Stimulated activated CD4-positive, alpha-beta T cell treated with anti-CD3 and anti-CD28 coated beads, Interleukin-12 subunit alpha, Interleukin-12 subunit beta, amount 100 ng/mL, for 48 hours (primary cell): ENCODE measurements around the gene CAPN8.

Experiments used
- DNase-seq, 3 donors: peaks; one replicate each; pipeline ENCODE4 v3.0.0-alpha.2; 2020; ENCODE audit warnings: low read depth in 2 of 3, low spot score in 1 of 3

CAPN8 gene

GRCh38 chr1:223620297-223620897 is 45.1 kb downstream of the CAPN8 start:
- no peak for DNase-seq

GRCh38 chr1:223618680-223619079 is 46.8 kb downstream of the CAPN8 start:
- DNase-seq = no peak

- DNase-seq = no peak
Observed at GRCh38 chr1:223617323-223618070, 48.0 kb downstream of the CAPN8 start.

DNA sequence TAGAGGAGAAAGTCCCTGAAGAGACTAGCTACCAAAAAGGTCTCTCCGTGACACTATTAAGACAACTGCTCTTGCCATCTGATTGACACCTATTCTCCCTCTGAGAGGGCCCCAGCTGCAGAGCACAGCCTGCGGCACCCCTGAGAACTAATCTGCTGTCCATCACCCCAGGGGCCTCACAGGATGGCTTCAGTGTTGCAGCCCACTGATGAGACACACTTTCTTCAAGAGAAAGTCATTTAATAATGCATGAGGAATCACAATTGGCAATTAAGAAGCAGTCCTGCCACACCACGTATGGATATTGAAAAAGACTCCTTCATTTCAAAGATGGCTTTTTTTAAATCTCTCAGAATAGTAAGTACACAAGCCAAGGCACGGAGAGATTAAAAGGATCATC is 48.9 kb downstream of the CAPN8 start:
- DNase-seq = no peak

DNA sequence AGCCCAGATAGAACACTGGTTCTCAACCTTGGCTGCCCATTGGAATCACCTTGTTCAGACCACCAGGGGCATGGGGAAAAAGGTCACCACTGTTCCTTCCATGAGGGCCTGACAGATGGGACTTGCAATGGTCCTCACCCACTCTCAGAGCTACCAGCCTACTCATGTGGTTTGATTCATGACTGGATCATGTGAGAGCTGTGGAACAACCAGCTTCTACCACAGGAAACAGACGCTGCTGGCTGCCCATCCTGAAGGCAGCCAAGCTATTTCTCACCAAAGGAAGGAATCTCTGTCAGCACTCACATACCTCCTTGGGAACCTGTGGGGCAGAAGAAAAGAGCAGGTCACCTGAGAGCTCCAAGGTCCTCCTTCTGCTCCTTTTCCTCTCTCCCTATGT is 53.6 kb downstream of the CAPN8 start:
- no peak for DNase-seq

GRCh38 chr1:223609977-223610376 is 55.5 kb downstream of the CAPN8 start:
- no peak for DNase-seq

GRCh38 chr1:223609066-223609465 is 56.4 kb downstream of the CAPN8 start:
- DNase-seq = no peak

GRCh38 chr1:223558512-223558911 is 107.0 kb downstream of the CAPN8 start:
- DNase-seq = no peak

- no peak for DNase-seq
Observed at GRCh38 chr1:223557130-223557475, 108.4 kb downstream of the CAPN8 start.

DNA sequence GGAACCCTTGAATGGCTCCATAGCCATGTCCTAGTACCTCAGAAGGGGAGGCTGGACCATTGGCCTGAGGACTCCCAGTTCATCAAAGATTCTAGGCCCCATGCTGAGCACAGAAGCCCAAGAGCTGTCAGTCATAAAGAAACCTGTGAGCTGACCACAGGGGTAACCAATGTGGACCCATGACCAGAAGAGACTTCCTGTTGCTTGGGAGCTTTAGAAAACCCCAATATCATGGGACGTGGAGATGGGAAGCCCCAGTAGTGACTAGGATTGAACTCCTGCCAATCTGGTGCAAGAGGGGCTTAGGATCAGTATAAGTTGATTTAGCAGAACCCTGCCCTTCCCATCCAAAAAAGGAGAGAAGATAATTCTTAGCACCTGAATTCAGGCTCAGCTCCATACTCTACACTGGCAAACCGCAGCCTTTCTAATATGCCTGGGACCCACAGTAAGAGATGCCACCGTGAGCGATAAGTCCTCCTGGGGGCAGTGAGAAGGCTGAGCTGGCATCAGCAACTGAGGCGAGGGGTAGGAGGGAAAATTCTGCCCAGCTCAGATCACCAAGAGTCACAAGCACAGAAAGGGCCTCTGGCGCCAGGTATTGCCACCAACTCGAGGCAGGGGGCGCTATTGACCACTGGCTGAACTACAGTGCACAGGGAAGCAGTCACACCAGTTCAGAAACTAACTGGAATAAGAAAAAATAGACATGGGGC is 108.9 kb downstream of the CAPN8 start:
- DNase-seq = peak; percentile 37 to 53 (median 44)

DNA sequence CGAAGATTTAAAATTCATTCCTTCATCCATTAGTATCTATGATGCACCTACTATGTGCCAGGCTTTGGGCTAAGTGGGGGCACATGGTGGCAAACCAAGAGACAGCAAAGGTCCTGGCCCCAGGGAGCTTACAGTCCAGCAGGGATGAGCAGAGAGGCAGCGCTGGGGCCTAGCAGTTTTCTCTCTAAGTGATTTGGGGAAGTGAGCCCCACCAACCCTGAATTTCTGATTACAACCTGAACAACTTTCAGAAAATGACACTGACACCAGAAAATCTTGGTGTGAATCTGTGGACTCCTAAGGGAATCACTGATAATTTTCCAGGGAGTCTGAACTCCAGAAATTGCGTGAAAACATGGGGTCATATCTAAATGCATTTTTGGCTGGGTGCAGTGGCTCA is 111.5 kb downstream of the CAPN8 start:
- DNase-seq = no peak

- DNase-seq = no peak
Observed at GRCh38 chr1:223551610-223552009, 113.9 kb downstream of the CAPN8 start.

DNA sequence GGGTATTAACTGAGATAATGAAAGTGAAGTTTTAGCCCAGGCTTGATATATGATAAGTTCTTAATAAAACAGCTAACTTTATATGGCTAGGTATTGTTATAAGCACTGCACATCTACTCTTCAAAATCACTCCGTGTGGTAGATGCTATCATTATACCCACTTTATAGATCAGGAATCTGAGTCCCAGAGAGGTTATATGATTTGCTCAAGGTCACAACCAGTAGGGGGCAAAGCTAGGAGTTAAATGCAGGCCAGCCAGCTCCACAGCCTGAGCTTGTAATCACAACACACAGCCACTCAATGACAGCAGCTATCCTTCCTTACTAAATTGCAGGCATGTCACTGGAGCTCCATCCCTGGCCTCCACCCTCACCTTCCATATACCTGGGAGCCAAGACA is 115.8 kb downstream of the CAPN8 start:
- no peak for DNase-seq

DNA sequence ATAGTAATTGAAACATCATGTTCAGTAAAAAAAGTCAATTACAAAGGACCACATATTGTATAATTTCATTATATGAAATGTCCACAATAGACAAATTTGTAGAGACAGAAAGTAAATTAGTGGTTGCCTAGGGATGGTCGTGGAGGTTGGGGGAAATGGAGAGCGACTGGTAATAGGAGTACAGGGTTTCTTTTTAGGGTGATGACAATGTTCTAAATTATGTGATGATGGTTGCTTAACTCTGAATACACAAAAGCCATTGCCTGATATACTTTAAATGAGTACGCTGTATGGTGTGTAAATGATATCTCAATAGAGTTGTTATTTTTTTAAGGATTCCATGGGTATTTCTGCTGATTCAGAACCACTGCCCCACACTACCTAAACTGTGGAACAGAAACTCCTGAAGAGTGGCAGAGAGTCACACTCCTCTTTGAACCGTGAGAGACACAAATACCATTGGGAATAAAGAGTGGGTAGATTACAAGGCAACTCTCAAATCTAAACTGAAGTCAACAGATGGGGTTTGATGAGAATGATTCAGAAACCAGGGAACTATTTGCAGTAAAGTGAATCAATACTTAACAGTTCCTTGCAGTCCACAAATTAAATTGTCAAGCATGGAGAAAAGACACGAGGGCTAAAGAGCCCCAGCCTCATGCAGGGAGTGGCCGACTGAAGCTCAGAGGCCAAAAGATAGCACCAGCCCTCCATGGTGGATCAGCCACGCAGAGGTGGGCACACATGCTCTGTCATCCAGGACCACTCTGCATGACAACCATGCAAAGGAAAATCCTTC is 118.0 kb downstream of the CAPN8 start:
- no peak for DNase-seq

DNA sequence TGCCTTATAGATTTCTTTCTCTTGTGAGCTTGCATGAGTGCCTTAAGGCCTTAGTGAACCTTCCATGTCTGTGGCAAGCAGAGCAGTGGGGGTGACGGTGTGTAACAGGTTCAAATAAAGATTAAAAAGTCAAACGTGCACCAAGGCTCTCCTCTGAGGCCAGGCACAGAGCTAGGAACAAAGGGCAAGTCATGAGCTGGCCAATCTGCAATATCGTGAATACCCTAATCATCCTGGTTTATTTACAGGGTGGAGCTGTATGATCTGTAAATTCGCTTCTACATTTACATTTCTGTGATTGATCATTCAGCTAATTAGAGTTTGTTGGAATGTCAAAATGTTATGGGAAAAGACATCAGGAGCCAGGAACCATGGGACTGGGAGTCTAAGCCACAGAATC is 120.2 kb downstream of the CAPN8 start:
- no peak for DNase-seq

- no peak for DNase-seq
Observed at GRCh38 chr1:223543560-223543959, 121.9 kb downstream of the CAPN8 start.

GRCh38 chr1:223542831-223543230 is 122.7 kb downstream of the CAPN8 start:
- DNase-seq = no peak

- no peak for DNase-seq
Observed at GRCh38 chr1:223540485-223541106, 124.9 kb downstream of the CAPN8 start.

DNA sequence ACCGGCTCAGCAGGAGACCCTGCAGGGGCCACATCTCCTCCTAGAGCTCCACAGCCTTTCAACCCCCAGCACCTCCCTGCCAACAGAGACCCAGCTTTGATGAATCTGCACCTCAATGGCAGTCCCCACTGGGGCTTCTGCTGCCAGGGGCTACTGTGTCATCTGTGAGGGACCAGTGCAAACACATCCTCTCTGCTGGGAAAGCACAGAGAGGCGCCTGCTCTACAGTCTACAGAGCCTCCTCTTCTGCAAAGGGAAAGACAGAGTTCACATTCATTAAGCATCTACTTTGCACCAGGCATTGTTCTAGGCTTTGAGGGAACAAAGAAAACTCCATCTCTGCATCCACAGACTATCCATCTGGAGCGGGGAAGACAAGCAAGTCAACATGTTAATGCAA is 125.8 kb downstream of the CAPN8 start:
- no peak for DNase-seq

GRCh38 chr1:223538981-223539380 is 126.5 kb downstream of the CAPN8 start:
- DNase-seq = no peak

GRCh38 chr1:223535319-223535718 is 130.2 kb downstream of the CAPN8 start:
- no peak for DNase-seq
